ENCODE measurements around the gene FEN1.

The FEN1 gene

GRCh38 chr11:61839742-61840141 lies 47.0 kb downstream of the FEN1 start:
- Histone ChIP-seq H3K27ac (ENCODE audit: low read depth, low read length) (no peak overlapping the region), H3K9me3 (ENCODE audit: control insufficient read depth in 1 of 2, low read length in 2 of 2) (no peaks in the 10 kb centered on the region), H3K9ac (ENCODE audit: low read depth in 1 of 2, low read length in 2 of 2) (no peak overlapping the region), H3K4me3 (ENCODE audit: low read depth in 1 of 2, low read length in 2 of 2) (no peak overlapping the region), H3K36me3 (ENCODE audit: control insufficient read depth in 1 of 2, insufficient read depth in 2 of 2, low read length in 2 of 2) (peaks cover 0 to 52% of the 10 kb centered on the region in 2 donors), H3K27me3 (ENCODE audit: control insufficient read depth in 1 of 2, insufficient read depth in 2 of 2, low read length in 2 of 2) (no peaks in the 10 kb centered on the region), H3K4me1 (ENCODE audit: control insufficient read depth in 1 of 2, insufficient read depth in 2 of 2, low read length in 2 of 2) (peaks cover 4% of the 10 kb centered on the region in 2 donors)

GRCh38 chr11:61840371-61840770 lies 47.7 kb downstream of the FEN1 start:
- Histone ChIP-seq H3K4me1 (ENCODE audit: control insufficient read depth in 1 of 2, insufficient read depth in 2 of 2, low read length in 2 of 2) (no peaks in the 10 kb centered on the region), H3K9me3 (ENCODE audit: control insufficient read depth in 1 of 2, low read length in 2 of 2) (no peaks in the 10 kb centered on the region), H3K27ac (ENCODE audit: low read depth, low read length) (no peak overlapping the region), H3K9ac (ENCODE audit: low read depth in 1 of 2, low read length in 2 of 2) (no peak overlapping the region), H3K27me3 (ENCODE audit: control insufficient read depth in 1 of 2, insufficient read depth in 2 of 2, low read length in 2 of 2) (no peaks in the 10 kb centered on the region), H3K4me3 (ENCODE audit: low read depth in 1 of 2, low read length in 2 of 2) (no peak overlapping the region), H3K36me3 (ENCODE audit: control insufficient read depth in 1 of 2, insufficient read depth in 2 of 2, low read length in 2 of 2) (peaks cover 0 to 57% of the 10 kb centered on the region in 2 donors)

- Histone ChIP-seq H3K27me3 (ENCODE audit: control insufficient read depth in 1 of 2, insufficient read depth in 2 of 2, low read length in 2 of 2) (no peaks in the 10 kb centered on the region), H3K9ac (ENCODE audit: low read depth in 1 of 2, low read length in 2 of 2) (no peak overlapping the region), H3K9me3 (ENCODE audit: control insufficient read depth in 1 of 2, low read length in 2 of 2) (no peaks in the 10 kb centered on the region), H3K36me3 (ENCODE audit: control insufficient read depth in 1 of 2, insufficient read depth in 2 of 2, low read length in 2 of 2) (peaks cover 0 to 57% of the 10 kb centered on the region in 2 donors), H3K27ac (ENCODE audit: low read depth, low read length) (no peak overlapping the region), H3K4me3 (ENCODE audit: low read depth in 1 of 2, low read length in 2 of 2) (no peak overlapping the region), H3K4me1 (ENCODE audit: control insufficient read depth in 1 of 2, insufficient read depth in 2 of 2, low read length in 2 of 2) (no peaks in the 10 kb centered on the region)
These were observed 49.2 kb downstream of the FEN1 start for GRCh38 chr11:61841636-61842527.

- peaks cover 0 to 58% of the 10 kb centered on the region in 2 donors for H3K36me3 ChIP-seq (ENCODE audit: control insufficient read depth in 1 of 2, insufficient read depth in 2 of 2, low read length in 2 of 2)
- H3K9ac ChIP-seq (ENCODE audit: low read depth in 1 of 2, low read length in 2 of 2): no peak overlapping the region
- no peaks in the 10 kb centered on the region for H3K9me3 ChIP-seq (ENCODE audit: control insufficient read depth in 1 of 2, low read length in 2 of 2)
- no peaks in the 10 kb centered on the region for H3K27me3 ChIP-seq (ENCODE audit: control insufficient read depth in 1 of 2, insufficient read depth in 2 of 2, low read length in 2 of 2)
- H3K4me1 ChIP-seq (ENCODE audit: control insufficient read depth in 1 of 2, insufficient read depth in 2 of 2, low read length in 2 of 2): no peaks in the 10 kb centered on the region
- H3K27ac ChIP-seq (ENCODE audit: low read depth, low read length): no peak overlapping the region
- no peak overlapping the region for H3K4me3 ChIP-seq (ENCODE audit: low read depth in 1 of 2, low read length in 2 of 2)
These were observed 49.8 kb downstream of the FEN1 start for GRCh38 chr11:61842528-61842820.

- Histone ChIP-seq H3K27ac (ENCODE audit: low read depth, low read length) (no peak overlapping the region), H3K9me3 (ENCODE audit: control insufficient read depth in 1 of 2, low read length in 2 of 2) (no peaks in the 10 kb centered on the region), H3K9ac (ENCODE audit: low read depth in 1 of 2, low read length in 2 of 2) (no peak overlapping the region), H3K36me3 (ENCODE audit: control insufficient read depth in 1 of 2, insufficient read depth in 2 of 2, low read length in 2 of 2) (peaks cover 0 to 57% of the 10 kb centered on the region in 2 donors), H3K4me3 (ENCODE audit: low read depth in 1 of 2, low read length in 2 of 2) (no peak overlapping the region), H3K4me1 (ENCODE audit: control insufficient read depth in 1 of 2, insufficient read depth in 2 of 2, low read length in 2 of 2) (no peaks in the 10 kb centered on the region), H3K27me3 (ENCODE audit: control insufficient read depth in 1 of 2, insufficient read depth in 2 of 2, low read length in 2 of 2) (no peaks in the 10 kb centered on the region)
These were observed 52.3 kb downstream of the FEN1 start for GRCh38 chr11:61844909-61845565.

- H3K27me3 ChIP-seq (ENCODE audit: control insufficient read depth in 1 of 2, insufficient read depth in 2 of 2, low read length in 2 of 2): no peaks in the 10 kb centered on the region
- no peak overlapping the region for H3K4me3 ChIP-seq (ENCODE audit: low read depth in 1 of 2, low read length in 2 of 2)
- no peak overlapping the region for H3K9ac ChIP-seq (ENCODE audit: low read depth in 1 of 2, low read length in 2 of 2)
- H3K9me3 ChIP-seq (ENCODE audit: control insufficient read depth in 1 of 2, low read length in 2 of 2): no peaks in the 10 kb centered on the region
- no peak overlapping the region for H3K27ac ChIP-seq (ENCODE audit: low read depth, low read length)
- H3K4me1 ChIP-seq (ENCODE audit: control insufficient read depth in 1 of 2, insufficient read depth in 2 of 2, low read length in 2 of 2): peaks cover 5 to 12% of the 10 kb centered on the region in 2 donors
- H3K36me3 ChIP-seq (ENCODE audit: control insufficient read depth in 1 of 2, insufficient read depth in 2 of 2, low read length in 2 of 2): peaks cover 0 to 43% of the 10 kb centered on the region in 2 donors
These were observed 53.8 kb downstream of the FEN1 start for GRCh38 chr11:61846362-61847020.

Data from duodenal mucosa (tissue), 2 donors.